OCI-LY1 (cell line): ENCODE data around the gene RARG.

Source experiments
- H2AFZ ChIP-seq: fragments of 200-600 bp; sonication (generic), shearing (Covaris generic); 2 replicates; pipeline ENCODE4 v1.6.0; 2014; ENCODE audit warnings: antibody characterized with exemption, mild to moderate bottlenecking, low read length
- H3F3A ChIP-seq: fragments of 200-600 bp; sonication (generic), shearing (Covaris generic); 2 replicates; pipeline ENCODE4 v1.6.0; 2014; ENCODE audit warnings: mild to moderate bottlenecking, antibody characterized with exemption, low read length, moderate library complexity; ENCODE audit not compliant: insufficient read depth
- H3K27ac ChIP-seq: fragments of 200-600 bp; sonication (generic); 2 replicates; pipeline ENCODE4 v1.5.1; 2014; ENCODE audit warnings: low read length, mixed run types, mild to moderate bottlenecking, low read depth; ENCODE audit not compliant: poor library complexity, severe bottlenecking
- H3K27me3 ChIP-seq: fragments of 200-600 bp; sonication (generic); 2 replicates; pipeline ENCODE4 v1.6.0; 2014; ENCODE audit warnings: antibody characterized with exemption, mild to moderate bottlenecking, low read length, moderate library complexity; ENCODE audit not compliant: insufficient read depth
- H3K36me3 ChIP-seq: fragments of 200-600 bp; sonication (generic); 2 replicates; pipeline ENCODE4 v1.6.1; 2014; ENCODE audit warnings: mild to moderate bottlenecking, antibody characterized with exemption, low read length, moderate library complexity, mixed read lengths; ENCODE audit not compliant: insufficient read depth
- H3K4me1 ChIP-seq: fragments of 200-600 bp; sonication (generic); 2 replicates; pipeline ENCODE4 v1.5.1; 2014; ENCODE audit warnings: mild to moderate bottlenecking, low read length, moderate library complexity; ENCODE audit not compliant: insufficient read depth, severe bottlenecking
- H3K4me2 ChIP-seq: fragments of 200-600 bp; sonication (generic), shearing (Covaris generic); 2 replicates; pipeline ENCODE4 v1.6.1; 2014; ENCODE audit warnings: low read length
- H3K4me3 ChIP-seq: fragments of 200-600 bp; sonication (generic); 2 replicates; pipeline ENCODE4 v1.5.1; 2014; ENCODE audit warnings: low read length, low read depth, mild to moderate bottlenecking, mixed read lengths; ENCODE audit not compliant: poor library complexity, severe bottlenecking
- H3K79me2 ChIP-seq: fragments of 200-600 bp; shearing (Covaris generic); 2 replicates; pipeline ENCODE4 v1.6.1; 2016; ENCODE audit warnings: mixed run types, low read length, mixed read lengths; ENCODE audit not compliant: insufficient read depth
- H3K9ac ChIP-seq: fragments of 200-600 bp; sonication (generic), shearing (Covaris generic); 2 replicates; pipeline ENCODE4 v1.6.1; 2014; ENCODE audit warnings: mild to moderate bottlenecking, low read length, mixed read lengths
- H3K9me2 ChIP-seq: fragments of 200-600 bp; sonication (generic), shearing (Covaris generic); 2 replicates; pipeline ENCODE4 v1.6.1; 2014; ENCODE audit warnings: low read depth, mild to moderate bottlenecking, low read length, mixed read lengths
- H3K9me3 ChIP-seq: fragments of 200-600 bp; shearing (Covaris generic); 2 replicates; pipeline ENCODE4 v1.6.1; 2014; ENCODE audit warnings: low read length, mixed read lengths
- H4K20me1 ChIP-seq: fragments of 200-600 bp; sonication (generic), shearing (Covaris generic); 2 replicates; pipeline ENCODE4 v1.6.0; 2016; ENCODE audit warnings: mild to moderate bottlenecking, low read length; ENCODE audit not compliant: insufficient read depth
- CTCF ChIP-seq: fragments of 200-600 bp; sonication (generic), shearing (Covaris generic); IDR thresholded peaks from 2 replicates; pipeline ENCODE4 v1.5.1; 2017; ENCODE audit warnings: mild to moderate bottlenecking, antibody characterized with exemption, low read length, moderate library complexity, mixed read lengths
- EZH2 ChIP-seq: fragments of 200-600 bp; sonication (generic), shearing (Covaris generic); IDR thresholded peaks from 2 replicates; pipeline ENCODE4 v1.8.0; 2017; ENCODE audit warnings: borderline replicate concordance, mixed run types, mild to moderate bottlenecking, antibody characterized with exemption, low read length, moderate library complexity, mixed read lengths

Gene RARG

GRCh38 chr12:53252349-53252916 lies 20.4 kb upstream of the RARG start:
- Histone ChIP-seq H3K79me2 (no peaks in the 10 kb centered on the region), H3K4me3 (peak overlapping the region; percentile 94), H3K4me2 (peak overlapping the region; percentile 93), H3K9me3 (no peaks in the 10 kb centered on the region), H3K9ac (peak overlapping the region; percentile 93), H2AFZ (peak overlapping the region; percentile 6; the same call in 1 of the 2 replicates), H3K9me2 (no peaks in the 10 kb centered on the region), H3K27me3 (no peaks in the 10 kb centered on the region), H3K27ac (no peak overlapping the region), H3F3A (no peaks in the 10 kb centered on the region), H4K20me1 (no peaks in the 10 kb centered on the region), H3K4me1 (peaks cover 32% of the 10 kb centered on the region), H3K36me3 (peaks cover 13% of the 10 kb centered on the region; the same call in 1 of the 2 replicates)
- TF ChIP-seq CTCF (0 out of 2 replicates have a peak, but pooled peaks have one; percentile 5), EZH2 (no peak)

GRCh38 chr12:53251477-53252348 lies 19.7 kb upstream of the RARG start:
- Histone ChIP-seq H2AFZ (peak overlapping the region; percentile 6; the same call in 1 of the 2 replicates), H3K36me3 (peaks cover 13% of the 10 kb centered on the region; the same call in 1 of the 2 replicates), H3K4me1 (peaks cover 32% of the 10 kb centered on the region), H3K9me2 (no peaks in the 10 kb centered on the region), H3K9ac (peak overlapping the region; percentile 93), H3K9me3 (no peaks in the 10 kb centered on the region), H3K27me3 (no peaks in the 10 kb centered on the region; the same call in 1 of the 2 replicates), H4K20me1 (no peaks in the 10 kb centered on the region), H3K27ac (no peak overlapping the region), H3F3A (no peaks in the 10 kb centered on the region), H3K4me2 (peak overlapping the region; percentile 99), H3K79me2 (no peaks in the 10 kb centered on the region), H3K4me3 (peak overlapping the region; percentile 94)
- TF ChIP-seq EZH2 (no peak), CTCF (peak; percentile 59)

- TF ChIP-seq EZH2 (no peak), CTCF (no peak)
- Histone ChIP-seq H3K79me2 (no peaks in the 10 kb centered on the region), H3K9me3 (no peaks in the 10 kb centered on the region), H3K9me2 (no peaks in the 10 kb centered on the region), H3K4me1 (no peaks in the 10 kb centered on the region), H3K4me2 (no peak overlapping the region), H3K36me3 (no peaks in the 10 kb centered on the region), H2AFZ (no peak overlapping the region), H3K27me3 (no peaks in the 10 kb centered on the region; the same call in none of the 2 replicates), H3K27ac (no peak overlapping the region), H3K4me3 (no peak overlapping the region), H4K20me1 (no peaks in the 10 kb centered on the region), H3K9ac (no peak overlapping the region), H3F3A (no peaks in the 10 kb centered on the region)
Observed at GRCh38 chr12:53245286-53245685, 13.3 kb upstream of the RARG start.
